NOMO-1 treated with DMSO at 0.1 percent for 48 hours (cell line): ENCODE data around the gene PCP4L1.
"Not testable (repeated sequence)": the region's sequence is repeated elsewhere in the genome, so short reads cannot be mapped to it uniquely, and the experiment has no call there.

Experiments
- DNase-seq: peaks from one replicate; lab custom pipeline; 2025; ENCODE audit not compliant: unreplicated experiment; lab: John Stamatoyannopoulos, UW

PCP4L1 gene

DNA sequence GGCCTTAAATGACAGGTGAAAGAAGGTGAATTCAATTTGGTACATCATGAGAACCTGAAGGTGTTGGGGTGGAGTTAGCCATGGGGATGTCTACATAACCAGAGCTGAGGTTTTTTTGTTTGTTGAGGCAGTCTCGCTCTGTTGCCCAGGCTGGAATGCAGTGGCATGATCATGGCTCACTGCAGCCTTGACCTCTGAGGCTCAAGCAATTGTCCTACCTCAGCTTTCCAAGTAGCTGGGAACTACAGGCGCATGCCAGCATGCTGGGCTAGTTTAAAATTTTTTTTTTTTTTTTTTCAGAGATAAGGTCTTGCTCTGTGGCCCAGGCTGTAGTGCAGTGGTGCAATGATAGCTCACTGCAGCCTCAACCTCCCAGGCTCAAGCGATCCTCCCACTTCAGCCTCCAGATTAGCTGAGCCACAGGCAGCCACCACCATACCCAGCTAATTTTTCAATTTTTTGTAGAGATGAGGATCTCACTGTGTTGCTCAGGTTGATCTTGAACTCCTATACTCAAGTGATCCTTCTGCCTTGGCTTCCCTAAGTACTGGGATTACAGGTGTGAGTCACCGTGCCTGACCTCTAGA lies 53.1 kb downstream of the PCP4L1 start:
- DNase-seq = no peak

DNA sequence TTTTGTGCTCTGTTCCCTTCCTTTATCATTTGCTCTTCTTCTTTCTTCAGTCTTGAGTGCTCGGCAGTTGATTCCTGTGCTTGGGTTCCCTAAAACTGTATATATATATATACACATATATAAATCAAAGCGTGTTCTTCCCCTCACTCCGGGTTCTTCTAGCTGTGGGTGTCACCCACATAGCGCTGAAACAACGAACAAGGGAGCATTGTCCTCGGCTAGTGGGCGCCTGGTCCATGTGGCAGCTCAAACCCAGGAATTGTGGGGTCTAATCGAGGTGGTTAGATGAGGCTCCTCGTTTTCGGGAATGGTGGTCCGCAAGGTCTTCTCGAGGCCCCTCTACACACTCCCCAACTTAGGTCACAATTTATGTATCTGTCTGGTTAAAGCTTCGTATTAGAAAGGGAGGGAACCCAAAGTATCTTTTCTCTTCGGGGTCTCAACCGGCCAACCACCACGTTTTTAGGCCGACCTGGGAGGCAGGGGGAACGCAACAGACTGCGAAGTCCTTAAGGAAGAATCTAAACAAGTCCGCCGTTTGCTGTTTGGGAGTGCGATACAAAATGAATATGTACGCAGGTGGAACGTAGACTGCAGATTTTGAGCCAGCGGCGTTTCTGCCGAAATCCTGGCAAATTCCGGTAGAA lies 55.1 kb downstream of the PCP4L1 start:
- DNase-seq = peak; percentile 46

DNA sequence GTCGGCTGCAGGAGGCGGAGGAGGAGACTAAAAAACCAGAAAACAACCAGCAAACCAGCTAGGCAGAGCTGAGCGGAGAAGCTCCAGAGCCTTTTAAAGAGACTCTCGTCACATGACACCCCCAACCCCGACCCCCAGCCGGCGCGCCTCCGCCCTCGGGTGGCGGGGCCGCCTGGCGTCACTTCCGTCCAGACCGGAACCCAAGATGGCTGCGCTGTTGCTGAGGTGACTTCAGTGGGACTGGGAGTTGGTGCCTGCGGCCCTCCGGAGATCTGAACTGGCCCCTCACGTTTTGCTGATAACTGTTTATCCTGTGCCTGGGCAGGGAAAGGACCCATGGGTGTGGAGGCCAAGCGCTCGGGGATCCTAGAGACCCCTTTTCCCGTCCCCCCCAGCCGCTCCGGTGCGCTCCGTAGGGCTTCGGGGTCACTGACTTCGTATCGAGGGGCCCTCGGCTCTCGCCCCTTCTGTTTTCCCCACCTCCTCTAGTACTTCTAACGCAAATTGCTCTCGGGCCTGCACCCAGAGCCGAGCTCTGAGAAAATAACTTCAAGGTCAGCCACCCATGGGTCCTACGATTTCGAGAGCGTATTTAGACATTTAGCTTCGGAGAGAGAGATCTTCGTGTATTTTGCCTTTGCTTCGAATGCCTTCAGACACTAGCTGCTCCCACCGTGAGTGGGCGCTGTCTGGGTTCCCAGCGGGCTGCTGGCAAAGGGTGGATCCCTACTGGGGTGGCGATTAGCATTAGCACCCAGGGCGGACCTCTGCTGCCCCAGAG lies 55.8 kb downstream of the PCP4L1 start, which contains the start of gene SDHC:
Gene SDHC, plus strand, starts transcription at position 181 of the 781 bp plus-strand sequence. Its CDS starts 25 bp downstream, at position 206.
- peak; percentile 85 for DNase-seq

DNA sequence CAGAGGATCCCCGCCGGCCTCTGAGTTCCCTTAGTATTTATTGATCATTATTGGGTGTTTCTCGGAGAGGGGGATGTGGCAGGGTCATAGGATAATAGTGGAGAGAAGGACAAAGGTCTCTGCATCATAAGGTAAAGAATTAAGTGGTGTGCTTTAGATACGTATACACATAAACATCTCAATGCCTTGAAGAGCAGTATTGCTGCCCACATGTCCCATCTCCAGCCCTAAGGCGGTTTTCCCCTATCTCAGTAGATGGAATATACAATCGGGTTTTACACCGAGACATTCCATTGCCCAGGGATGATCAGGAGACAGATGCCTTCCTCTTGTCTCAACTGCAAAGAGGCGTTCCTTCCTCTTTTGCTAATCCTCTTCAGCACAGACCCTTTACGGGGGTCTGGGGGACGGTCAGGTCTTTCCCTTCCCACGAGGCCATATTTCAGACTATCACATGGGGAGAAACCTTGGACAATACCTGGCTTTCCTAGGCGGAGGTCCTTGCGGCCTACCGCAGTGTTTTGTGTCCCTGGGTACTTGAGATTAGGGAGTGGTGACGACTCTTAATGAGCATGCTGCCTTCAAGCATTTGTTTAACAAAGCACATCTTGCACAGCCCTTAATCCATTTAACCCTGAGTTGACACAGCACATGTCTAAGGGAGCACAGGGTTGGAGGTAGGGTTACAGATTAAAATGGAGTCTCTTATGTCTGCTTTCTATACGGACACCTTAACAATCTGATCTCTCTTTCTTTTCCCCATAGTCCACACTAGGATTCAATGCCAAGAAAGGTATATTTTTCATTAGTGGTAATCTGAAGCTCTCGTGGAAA lies 57.5 kb downstream of the PCP4L1 start:
- not testable (repeated sequence) for DNase-seq

DNA sequence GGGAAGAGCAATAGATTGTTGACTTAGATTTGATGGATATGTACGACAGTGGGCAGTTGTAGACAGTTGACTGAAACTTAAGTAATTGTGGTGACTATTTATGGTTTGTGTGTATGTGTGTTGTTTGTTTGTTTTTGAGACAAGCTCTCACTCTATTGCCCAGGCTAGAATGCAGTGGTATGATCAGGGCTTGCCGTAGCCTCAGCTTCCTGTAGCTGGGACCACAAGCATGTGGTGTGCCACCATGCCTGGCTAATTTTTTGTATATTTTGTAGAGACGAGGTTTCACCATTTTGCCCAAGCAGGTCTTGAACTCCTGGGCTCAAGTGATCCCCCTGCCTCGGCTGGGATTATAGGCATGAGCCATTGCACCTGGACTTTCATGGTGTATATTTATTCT lies 65.5 kb downstream of the PCP4L1 start:
- DNase-seq = no peak

DNA sequence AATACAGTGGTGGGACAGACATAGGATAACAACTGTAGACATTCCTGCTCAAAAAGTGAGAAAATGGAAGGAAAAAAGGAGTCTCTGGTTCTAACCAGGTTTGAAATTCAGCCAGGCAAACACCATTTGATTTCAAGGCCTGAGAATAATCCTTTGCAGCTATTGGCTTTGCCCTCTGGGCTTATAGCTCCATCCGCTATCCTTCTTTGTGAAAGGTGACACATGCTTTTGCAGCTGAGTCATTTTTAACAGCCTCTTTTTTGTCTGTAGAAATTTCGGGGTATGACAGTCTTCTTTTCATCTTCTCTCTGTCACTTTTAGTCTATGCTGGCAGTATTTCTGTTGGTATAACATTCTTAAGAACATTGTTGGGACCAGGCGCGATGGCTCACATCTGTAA lies 71.8 kb downstream of the PCP4L1 start:
- DNase-seq = no peak

DNA sequence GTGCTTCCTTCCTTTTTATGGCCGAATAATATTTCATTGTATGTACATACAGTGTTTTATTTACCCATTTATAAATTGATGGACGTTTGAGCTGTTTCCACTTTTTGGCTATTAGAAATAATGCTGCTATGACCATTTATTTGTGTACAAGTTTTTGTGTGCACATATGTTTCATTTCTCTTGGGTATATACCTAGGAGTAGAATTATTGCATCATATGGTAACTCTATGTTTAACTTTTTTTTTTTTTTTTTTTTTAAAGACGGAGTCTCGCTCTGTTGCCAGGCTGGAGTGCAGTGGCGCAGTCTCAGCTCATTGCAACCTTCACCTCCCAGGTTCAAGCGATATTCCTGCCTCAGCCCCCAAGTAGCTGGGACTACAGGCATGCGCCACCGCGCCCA lies 74.6 kb downstream of the PCP4L1 start:
- DNase-seq = no peak
